SHP77 (cell line): ENCODE results near the gene DST.

Experiments used
- DNase-seq, 2 experiments: peaks; one replicate each; lab custom pipeline; 2025; lab: John Stamatoyannopoulos, UW

The DST gene

DNA sequence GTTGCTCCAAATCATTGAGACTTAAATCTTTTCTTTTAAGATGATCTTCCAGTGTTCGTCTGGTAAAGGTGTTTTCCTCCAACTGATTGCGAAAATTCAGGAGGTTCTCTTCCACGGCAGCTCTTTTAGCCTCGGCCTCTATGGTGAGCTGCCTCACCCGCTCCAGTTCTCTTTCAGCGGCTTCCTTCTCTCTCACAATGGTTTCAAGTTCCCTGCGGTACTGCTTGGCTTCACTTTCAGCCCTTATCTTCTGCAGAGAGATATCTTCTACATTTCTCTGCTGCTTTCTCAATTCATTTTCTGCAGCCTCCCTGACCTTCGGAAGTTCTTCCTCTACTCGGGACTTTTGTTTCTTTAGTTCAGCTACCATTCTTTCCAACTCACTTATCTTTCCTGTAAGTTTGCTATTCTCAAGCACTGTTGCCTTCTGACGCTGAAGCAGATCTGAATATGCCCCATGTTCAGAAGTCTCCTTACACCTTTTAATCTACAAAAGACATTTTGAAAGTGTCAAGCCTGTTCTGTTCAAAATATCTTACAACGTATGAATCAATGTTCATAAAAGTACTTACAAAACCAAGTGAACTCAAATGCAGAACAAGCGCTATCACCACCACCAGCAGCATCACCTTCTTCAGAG, 22.3 kb downstream of the DST start:
- no peak for DNase-seq

DNA sequence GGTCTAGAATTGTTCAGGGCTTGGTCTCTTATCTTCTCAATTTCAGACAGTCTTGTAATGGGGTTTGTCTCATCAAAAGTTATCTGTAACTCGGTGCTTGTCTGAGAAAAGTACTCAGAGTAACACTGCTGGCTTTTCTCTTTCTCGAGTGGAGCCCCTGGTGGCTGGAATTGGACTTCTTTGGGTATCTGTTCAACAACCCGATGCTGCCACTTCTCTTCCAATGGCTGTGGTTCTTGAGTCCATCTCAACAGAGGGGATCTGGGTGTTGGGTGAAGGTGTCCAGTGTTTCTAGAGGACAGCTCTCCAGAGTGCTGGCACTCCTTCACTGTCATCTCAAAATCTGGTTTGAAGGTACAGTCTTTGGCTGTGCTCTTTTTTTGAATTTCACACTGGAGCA, 24.6 kb downstream of the DST start:
- DNase-seq: no peak

DNA sequence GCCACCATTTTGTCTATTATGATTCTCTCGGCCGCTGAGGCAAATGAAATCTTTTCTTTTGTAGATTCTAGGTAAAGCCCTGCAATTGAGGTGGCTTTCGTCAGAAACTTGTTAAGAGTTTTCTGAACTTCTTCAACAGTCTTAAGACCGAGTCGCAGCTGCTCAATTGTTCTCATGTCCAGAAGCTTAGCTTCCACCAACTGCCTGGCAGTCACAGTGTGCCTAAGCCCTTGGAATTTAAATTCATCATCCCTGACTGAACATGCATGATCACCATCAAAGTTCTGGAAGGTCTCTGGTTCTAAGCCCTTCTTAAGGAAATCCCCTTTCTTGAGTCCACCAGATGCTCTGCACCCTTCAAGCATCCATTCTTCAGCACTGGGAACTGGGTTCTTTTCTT, 25.7 kb downstream of the DST start:
- no peak for DNase-seq

DNA sequence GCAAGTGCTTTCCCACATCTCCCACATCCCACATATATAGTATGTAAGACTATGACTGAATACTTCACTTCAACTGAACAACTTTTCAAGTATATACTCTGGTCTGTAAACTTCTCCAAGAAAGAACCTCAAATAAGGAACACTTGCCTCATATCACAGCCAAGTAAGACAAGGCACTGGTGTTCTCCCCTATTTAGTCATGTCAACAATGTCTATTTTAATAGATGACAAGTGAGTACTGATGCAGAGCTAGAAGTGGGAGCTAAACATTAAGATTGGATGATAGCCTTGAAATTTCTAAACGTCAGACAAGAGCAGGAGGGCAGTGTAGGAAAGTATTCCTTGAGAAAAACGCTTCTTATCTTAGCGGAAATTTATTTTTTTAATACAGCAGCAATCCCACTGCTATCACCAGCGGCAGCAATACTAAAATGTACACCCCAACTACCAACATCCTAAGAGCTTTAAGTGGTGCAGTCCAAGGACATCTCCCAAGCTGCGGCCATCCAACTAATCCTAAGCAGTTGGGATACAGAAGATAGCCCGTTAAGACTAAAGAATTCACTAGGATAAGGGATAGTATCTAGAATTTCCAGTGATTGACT, 29.3 kb downstream of the DST start:
- no peak for DNase-seq

DNA sequence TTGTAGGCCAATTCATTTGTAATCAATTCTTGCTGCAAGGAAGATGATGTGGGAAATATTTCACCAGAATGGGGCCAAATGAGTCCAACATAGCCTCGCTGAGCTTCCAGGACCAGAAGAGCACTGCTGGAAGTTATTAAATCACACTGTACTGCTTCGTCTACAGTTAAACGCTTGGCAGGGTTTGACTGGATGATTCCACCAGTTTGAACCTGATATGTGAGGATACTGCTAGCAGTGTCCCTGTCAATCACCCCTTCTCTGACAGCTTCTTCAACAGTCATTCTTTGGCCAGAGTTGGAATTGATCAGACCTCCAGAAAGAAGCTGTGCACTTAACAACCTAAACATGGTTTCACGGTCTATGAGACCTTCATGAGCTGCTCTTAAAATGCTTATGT, 34.4 kb downstream of the DST start:
- DNase-seq: no peak

DNA sequence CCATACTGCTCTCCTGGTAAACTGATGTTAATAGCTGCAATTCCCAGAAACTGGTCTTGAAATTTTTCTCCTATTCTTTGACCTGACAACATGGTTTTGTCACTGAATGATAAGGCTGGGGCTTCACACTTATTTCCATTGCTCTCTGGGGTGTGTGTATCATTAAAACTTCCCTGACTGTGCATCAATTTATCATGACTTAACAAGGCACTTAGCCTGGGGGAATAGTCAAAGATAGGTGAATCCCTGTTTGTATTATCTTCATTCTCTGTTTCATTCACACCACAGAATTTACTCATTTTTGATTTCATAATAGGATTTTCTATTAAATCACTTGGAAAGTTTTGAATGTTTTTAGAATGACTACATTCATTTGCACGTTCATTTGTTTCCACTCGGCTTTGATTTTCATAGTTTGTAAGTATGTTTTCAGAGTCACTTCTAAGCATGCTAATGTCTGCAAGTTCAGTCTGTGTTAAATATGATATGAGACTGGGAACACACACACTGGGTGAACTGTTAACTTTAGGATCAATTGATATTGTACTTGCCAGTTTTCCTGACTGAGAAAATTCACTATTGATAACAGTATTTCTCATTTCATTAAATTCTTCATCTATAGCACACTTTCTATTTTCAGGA, 35.5 kb downstream of the DST start:
- DNase-seq: no peak

DNA sequence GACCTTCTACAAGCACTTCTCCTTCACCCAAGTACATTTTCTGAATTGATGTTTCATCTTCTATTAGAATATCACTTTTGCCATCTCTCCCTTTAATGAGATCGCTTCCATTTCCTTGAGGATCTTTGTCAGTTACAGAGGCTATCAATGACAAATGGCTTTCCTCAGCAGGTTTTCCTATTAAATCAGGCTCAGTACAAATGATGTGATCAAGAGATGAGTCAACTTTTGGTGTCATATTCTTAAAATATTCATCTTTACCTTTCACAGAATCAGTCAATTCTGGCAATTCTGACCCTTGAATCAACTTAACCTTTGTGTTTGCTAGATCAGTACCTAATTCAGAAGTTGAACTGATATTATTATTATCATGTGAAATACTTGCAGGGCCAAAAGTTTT, 37.3 kb downstream of the DST start:
- DNase-seq: no peak

DNA sequence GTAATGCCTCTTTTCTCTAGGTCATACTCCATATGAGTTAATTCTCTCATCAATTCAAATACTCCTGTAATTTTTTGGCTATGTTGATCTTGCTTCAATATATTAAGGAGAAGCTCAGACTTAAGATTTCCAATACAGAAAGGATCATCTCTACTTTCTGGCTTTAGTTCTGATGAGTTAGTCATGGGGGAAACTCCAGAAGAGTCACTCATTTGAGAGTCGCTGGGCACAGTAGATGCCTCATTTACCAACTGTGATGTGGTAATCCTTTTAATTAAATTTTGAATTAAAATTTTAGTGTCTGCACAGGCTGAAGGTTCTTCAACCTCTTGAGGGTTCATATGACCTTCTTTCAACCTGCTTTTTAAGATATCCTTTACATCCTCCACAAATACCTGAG, 38.5 kb downstream of the DST start:
- DNase-seq: no peak

DNA sequence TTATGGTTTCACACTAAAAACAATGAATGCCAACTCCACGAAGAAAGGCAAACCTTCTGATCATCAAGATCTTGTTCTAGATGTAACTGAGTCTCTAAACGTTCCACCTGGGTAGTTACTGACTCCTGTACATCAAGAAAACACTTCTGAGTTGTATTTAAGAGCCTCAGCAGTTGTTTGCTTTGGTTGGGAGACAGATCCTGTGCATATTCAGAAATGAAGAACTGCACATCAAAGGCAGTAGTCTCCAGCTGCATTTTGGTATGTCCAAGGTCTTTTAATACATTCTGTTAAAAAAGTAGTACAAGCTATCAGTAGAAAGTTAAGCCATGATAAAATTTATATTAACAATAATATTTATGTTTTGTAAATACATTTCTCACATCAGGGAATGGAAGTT, 41.3 kb downstream of the DST start:
- no peak for DNase-seq

DNA sequence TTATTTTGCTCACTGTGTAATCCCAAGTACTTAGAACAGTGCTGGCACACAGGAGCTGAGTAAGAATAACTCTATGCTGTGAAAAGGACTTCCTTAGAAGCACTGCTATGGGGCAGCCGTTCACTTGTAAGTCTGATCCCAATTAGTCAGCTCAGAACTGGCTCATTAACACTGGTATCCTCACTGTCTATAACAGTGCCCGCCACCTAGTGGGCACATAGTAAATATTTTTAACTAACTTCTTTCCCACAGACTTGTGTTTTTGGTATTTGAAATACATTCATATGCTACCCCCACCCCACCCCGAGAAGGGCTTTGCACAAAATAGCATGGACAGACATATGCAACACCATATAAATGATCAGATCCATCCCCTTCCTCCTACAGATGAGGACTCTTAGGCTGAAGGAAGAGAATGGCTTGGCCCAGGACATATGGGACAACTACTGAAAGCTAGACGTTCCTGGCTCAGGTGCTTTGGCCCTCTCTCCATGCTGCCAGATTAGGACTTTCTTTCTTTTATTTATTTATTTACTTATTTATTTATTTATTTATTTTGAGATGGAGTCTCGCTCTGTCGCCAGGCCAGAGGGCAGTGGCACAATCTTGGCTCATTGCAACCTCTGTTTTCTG, 47.1 kb downstream of the DST start:
- peak; percentile 17 to 28 for DNase-seq

DNA sequence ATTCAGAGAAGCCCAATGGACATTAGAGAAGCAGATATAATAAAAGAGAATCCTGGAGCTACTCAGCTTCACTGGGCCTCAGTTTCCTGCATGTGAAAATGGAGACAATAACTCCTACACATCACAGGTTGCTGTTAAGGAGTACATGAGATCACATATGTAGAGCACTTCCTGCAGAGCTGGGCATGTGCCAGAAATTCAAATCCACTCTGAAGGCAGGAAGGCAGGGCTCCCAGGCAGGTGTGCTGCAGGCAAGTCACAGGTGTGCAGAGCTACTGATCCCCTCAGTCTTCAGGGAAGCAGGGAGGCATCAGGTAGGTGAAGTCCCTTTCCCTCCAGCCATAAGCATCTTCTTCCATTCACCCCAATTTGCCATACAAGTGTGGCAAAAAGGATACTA, 48.0 kb downstream of the DST start:
- no peak for DNase-seq

DNA sequence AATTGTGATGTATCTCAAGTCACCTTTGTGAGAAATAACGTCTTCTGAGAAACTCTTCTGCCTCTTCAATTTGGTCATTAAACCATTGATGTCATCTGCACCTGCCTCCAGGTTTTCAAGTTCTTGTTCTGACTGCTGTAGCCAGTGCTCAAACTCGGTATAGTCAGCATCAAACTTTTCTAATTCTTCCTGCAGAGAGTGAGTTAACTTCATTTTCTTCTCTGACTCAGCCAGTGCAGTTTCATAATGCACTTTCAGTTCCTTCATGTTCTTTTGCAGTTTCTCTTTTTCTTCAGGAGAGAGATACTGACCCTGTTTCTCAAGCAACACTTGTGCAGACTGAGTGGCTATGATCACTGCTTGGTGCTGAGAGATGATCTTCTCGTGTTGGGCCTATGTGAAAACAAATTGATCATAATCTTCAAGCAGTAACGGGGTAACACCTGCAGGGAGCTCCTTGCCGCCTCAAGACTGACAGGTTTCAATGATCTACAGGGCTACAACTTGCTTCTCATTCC, 48.8 kb downstream of the DST start:
- no peak for DNase-seq

DNA sequence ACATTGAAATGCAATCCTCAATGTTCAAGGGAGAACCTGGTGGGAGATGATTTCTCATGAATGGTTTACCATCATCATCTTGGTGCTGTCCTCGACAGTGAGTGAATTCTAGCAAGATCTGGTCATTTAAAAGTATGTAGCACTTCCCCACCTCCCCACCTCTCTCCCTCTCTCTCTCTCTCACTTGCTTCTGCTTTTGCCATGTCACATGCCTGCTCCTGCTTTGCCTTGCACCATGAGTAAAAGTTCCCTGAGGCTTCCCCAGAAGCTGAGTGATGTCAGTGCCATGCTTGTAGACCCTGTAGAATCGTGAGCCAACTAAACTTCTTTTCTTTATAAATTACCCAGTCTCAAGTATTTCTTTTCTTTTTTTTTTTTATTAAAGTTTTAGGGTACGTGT, 60.5 kb downstream of the DST start:
- DNase-seq: no peak

DNA sequence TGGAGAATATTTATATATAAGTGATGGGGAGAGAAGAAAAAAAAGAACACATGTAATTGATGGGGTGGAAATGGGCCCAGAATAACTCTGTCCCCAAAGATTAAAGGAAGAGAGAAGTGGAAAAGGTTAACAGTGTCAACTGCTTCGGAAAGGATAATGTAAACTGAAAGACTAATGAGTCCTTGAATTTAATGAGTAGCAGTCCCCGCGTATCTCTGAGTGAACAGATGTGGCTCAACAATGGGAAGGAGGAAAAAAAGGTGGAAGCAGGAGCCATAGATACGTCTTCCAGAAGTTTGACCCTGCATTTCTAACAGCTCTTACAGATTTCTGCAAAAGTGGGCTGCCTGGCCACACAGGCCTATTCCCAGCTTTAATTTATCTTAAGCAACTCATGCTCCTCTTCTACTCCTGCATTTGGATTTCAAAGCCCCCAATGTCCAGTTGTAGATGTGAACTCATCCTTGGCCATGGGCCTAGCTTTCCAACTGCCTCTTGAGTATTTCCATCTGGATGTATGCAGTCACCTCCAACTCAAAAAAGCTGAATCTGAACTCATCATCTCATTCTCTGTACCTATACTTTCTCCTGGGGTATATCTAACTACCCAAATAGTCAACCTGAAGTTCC, 61.3 kb downstream of the DST start:
- DNase-seq: no peak

DNA sequence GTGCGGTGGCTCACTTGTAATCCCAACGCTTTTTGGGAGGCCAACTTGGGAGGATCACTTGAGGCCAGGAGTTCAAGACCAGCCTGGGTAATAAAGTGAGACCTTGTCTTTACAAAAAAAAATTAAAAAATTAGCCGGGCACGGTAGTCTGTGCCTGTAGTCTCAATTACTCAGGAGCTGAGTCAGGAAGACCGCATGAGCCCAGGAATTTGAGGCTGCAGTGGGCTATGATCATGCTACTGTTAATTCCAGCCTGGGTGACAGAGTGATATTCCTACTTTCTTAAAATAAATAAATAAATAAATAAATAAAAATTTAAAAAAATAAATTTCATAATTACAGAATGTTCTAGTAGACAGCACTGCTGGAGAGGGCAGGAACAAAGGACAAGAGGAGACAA, 62.4 kb downstream of the DST start:
- DNase-seq: no peak

DNA sequence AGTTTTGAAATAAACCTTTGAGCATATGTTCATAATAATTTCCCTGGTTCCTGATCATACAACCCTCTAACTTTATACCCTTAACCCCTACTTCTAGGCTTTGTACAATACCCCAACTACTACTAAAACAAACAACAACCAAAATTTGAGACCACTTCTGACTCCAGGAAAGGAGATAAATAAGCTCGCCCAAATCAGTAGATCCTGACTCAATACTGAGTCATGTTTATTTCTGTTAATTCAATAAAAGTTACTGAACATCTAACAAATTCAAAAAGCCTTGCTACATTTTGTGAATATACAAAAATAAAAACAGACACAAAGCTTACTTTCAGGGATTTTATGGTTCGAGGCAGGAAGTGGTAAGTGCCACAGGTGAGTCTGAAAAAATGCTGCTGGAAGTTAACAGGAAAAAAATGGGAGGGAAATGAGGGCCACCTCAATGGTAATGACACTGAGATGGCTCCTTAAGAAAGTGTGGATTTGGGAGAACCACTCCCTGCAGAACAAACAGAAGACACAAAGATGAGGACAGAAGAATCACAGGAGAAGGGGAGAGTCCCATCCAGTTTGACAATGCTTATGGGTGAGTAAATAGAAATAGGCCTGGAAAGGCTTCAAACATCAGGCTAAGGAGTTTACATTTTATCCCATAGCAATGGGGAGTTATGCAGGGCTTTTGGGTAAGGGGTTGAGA, 63.4 kb downstream of the DST start:
- no peak for DNase-seq

DNA sequence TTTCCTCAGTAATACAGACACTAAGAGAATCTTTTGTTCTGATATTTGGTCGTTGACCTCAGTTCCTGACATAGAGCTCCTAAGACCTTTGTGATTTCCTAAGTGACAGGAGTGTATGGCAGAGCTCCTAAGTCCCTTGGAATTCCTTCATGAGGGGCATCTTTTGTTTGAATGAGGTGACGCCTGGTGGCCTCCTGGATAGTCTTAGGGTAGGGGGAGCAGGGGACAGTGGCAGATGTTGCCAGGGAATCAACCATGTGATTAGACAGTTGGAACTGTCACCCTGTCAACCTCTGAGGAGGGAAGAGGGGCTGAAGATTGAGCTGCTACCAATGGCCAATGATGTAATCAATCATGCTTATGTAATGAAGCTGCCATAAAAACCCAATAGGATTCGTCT, 67.0 kb downstream of the DST start:
- DNase-seq: no peak

DNA sequence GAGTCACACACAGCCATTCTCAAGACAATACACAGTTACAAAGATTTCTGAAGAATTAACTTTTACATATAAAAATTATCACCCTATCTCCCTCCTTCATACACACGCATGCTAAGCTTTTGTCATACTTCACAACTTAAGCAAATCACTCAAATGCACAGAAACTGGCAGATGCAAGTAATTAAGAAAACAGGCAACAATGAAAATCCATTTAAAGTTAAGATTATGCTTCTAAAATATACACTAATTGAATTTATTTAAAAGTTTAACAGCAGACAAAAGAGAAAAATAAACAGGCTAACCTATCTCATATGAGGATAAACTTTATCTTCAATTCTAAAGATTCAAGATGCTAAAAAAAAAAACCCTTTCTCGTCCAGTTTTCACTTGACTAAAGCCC, 68.4 kb downstream of the DST start:
- no peak for DNase-seq

DNA sequence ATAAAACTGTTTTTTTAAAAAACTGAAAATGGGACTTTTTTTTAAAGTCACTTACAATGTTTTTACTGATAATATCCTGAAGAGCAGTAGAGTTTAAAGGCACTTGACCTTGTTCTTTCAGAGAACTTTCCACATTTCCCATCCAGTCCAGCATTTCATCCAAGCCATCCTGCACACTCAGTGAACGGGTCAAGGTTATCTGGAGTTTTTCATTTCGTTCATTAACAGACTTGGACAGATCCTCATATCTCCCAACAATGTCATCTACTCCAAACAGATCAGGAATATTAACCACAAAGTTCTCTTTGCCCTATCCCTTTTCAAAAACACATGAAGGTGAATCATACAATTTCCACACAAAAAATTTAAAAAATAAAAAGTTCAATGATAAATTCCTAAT, 69.1 kb downstream of the DST start:
- DNase-seq: no peak

DNA sequence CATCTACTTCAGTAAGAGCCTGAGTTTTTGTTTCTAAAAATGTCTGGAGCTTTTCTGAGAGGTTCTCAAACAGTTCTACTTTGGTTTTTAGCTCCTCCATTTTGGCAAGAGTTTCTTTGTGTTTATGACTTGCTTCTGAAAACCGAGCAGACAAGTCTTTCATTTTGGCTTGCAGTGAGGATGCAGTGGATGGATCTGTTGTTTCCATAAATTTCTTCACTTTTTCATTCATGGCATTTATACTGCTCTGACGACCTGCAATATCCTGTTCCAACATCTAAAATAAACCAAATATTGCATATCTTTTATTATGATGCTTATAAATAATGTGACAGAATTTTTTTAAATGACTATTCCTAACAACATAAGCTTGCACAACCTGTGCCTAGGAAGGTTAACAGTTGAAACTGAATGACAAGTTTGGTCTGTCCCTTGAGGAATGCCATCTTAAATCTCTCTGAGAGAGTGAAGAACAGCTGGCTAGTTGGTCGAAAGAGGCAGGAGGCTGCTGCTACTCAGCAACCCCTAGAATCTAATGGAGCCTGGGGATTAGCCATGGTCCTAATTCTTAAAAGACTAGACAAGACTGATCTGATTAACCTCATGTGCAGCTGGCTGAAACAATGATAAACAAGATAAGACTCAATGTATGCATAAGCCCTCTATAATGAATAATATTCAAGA, 69.8 kb downstream of the DST start:
- DNase-seq: no peak

DNA sequence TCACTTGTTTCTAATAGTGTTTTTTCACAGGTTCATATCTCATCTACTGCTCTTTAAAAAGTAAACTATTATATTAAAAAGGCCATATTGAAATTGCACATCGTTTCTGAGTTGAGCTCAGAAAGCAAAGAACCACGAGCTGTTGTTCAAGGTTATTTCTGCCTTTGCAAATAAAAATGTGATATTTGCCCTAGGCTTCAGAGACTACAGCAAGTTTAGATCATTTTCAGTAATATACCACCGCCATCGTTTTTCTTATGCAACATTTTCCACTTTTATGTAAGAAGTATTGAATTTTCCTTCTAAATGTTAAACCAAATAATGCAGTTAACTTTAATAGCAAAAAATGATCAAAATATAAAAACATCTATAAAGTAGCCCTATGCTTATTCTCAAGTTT, 71.1 kb downstream of the DST start:
- DNase-seq: no peak
